Stimulated activated naive B cell treated with anti-CD40 and anti-IgM and Interleukin-4, amounts not matched to agents 10 μg/mL and 1 μg/mL and 100 μg/mL, for 72 hours (primary cell): ENCODE measurements around the gene SLC25A1.

Experiments
- ATAC-seq, 2 donors: fragments of 150-1000 bp; cut with Tn5 transposase; replicated peaks; 2 replicates each; pipeline ENCODE4 v1.10.0; 2021; ENCODE audit warnings: moderate library complexity in 1 of 2
- DNase-seq: peaks from one replicate; pipeline ENCODE4 v3.0.0; 2021
- H3K27ac Mint-ChIP-seq: one replicate; pipeline ENCODE4 v1.8.0; 2022; ENCODE audit warnings: mild to moderate bottlenecking, mixed read lengths
- H3K27me3 Mint-ChIP-seq, 2 donors: one replicate each; pipeline ENCODE4 v1.8.0; 2022; ENCODE audit warnings: mixed read lengths in 2 of 2
- H3K36me3 Mint-ChIP-seq, 2 donors: one replicate each; pipeline ENCODE4 v1.8.0; 2022; ENCODE audit warnings: mixed read lengths in 2 of 2, mild to moderate bottlenecking in 1 of 2
- H3K4me1 Mint-ChIP-seq, 2 donors: one replicate each; pipeline ENCODE4 v1.8.0; 2022; ENCODE audit warnings: mixed read lengths in 2 of 2, mild to moderate bottlenecking in 1 of 2
- H3K4me3 Mint-ChIP-seq, 2 donors: one replicate each; pipeline ENCODE4 v1.8.0; 2022; ENCODE audit warnings: mild to moderate bottlenecking in 2 of 2, mixed read lengths in 2 of 2, moderate library complexity in 1 of 2
- H3K9me3 Mint-ChIP-seq, 2 donors: one replicate each; pipeline ENCODE4 v1.8.0; 2022; ENCODE audit warnings: mixed read lengths in 2 of 2, mild to moderate bottlenecking in 1 of 2

The SLC25A1 gene

DNA sequence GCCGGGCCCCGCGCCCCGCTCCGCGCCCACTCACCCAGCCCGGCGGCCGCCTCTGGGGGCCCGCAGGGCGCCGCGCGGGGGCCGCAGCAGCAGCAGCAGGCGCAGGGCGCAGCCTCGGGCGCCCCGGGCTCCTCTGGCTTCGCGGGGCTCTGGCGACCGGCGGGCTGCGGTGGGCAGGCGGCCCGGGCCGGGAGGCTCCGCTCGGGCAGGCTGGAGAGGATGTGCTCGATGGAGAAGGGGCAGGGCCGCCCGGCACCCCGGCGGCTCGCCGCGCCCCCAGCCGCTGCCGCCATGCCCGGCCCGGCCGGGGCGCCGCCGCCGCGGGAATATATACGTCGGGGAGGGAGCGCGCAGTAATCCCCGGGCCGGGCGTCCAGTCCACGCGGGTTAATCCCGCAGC is 28.5 kb downstream of the SLC25A1 start, which contains the start of gene GSC2:
GSC2 (minus strand) TSS at position 302 of the 400 bp plus-strand sequence; CDS start at position 293, 9 bp downstream.
- DNase-seq (no peak), ATAC-seq (no peak)
- Mint-ChIP-seq H3K9me3 (peaks cover 3 to 5% of the 10 kb centered on the region in 2 donors), H3K4me1 (peaks cover 13 to 20% of the 10 kb centered on the region in 2 donors), H3K27me3 (peaks cover 50 to 69% of the 10 kb centered on the region in 2 donors), H3K4me3 (peak within 1 kb of the TSS; percentile 73 to 74), H3K36me3 (peaks cover 3 to 11% of the 10 kb centered on the region in 2 donors), H3K27ac (peak within 1 kb of the TSS; percentile 82)

DNA sequence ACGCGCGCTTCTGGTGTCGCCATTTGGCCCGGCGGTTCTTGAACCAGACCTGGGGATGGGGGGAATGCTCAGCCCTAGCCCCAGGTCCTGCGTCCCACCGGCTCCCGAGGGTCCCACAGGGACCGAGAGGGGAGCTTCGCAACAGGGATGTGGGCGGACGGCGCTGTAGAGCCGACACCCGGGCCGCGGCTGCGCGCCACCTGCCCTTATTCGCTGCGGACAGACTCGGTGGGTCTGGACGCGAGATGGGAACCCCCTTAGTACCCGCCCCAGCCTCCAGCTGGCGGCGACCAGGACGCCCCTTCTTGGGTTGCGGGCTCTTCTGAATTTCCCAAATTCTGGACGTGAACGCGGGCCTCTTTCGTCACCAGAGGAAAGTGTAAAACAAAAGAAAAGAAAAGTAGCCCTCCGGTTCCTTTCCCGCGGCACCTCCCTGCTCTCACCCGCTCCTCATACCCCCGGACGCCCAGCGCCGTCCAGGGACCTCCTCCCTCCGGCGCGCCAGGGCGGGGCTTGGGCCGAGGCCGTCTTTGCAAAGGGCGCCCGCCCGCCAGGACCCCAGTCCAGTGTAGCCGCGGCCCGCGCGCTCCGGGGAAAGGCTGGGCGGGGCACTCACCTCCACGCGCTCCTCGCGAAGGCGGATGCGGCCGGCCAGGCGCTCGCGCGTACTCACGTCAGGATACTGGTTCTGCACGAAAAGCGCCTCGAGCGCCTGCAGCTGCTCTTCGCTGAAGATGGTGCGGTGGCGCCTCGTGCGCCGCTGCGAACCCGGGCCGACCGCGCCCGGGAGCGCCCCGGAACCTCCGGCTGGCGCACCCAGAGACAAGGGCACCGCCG is 29.3 kb downstream of the SLC25A1 start:
- Mint-ChIP-seq H3K36me3 (peaks cover 3 to 14% of the 10 kb centered on the region in 2 donors), H3K27me3 (peaks cover 46 to 64% of the 10 kb centered on the region in 2 donors), H3K27ac (no peak overlapping the region), H3K9me3 (peaks cover 3 to 5% of the 10 kb centered on the region in 2 donors), H3K4me1 (peaks cover 17 to 27% of the 10 kb centered on the region in 2 donors), H3K4me3 (peak overlapping the region; percentile 41 to 51)
- ATAC-seq (no peak), DNase-seq (no peak)

DNA sequence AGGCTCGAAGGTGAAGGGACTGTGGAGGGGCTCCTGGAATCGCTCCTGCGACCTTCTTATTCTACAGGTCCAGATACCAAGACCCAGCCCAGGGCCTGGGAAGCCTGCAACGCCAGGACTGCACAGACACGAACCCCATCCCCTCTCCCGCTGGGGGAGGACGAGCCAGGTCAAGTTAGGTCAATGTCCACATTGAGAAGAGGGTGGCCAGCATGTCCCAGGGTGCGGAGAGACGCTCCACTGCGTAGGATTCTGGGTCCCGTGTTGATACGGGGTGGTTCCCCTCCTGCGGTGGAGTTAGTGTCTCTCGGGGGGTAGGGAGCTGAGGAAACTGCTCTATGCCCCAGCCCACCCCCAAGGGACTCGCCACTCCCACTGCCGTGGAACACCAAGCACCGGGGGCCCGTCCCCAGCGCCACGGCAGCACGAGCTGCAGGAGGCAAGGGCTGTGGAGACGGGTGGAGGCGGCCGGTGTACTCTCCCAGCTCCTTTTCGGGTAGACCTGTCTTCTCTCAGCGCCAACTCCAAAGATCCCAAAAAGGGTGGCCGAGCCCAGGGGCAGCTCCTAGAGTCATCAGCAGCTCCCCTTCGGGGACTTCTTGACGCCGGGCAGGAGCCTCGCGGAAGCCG is 30.0 kb downstream of the SLC25A1 start:
- H3K9me3 Mint-ChIP-seq: peaks cover 3 to 5% of the 10 kb centered on the region in 2 donors
- peaks cover 3 to 15% of the 10 kb centered on the region in 2 donors for H3K36me3 Mint-ChIP-seq
- H3K27ac Mint-ChIP-seq: no peak overlapping the region
- no peak for ATAC-seq
- DNase-seq: no peak
- H3K4me1 Mint-ChIP-seq: peaks cover 22 to 34% of the 10 kb centered on the region in 2 donors
- peaks cover 42 to 60% of the 10 kb centered on the region in 2 donors for H3K27me3 Mint-ChIP-seq
- H3K4me3 Mint-ChIP-seq: peak overlapping the region in 1 of 2 donors; percentile 41

DNA sequence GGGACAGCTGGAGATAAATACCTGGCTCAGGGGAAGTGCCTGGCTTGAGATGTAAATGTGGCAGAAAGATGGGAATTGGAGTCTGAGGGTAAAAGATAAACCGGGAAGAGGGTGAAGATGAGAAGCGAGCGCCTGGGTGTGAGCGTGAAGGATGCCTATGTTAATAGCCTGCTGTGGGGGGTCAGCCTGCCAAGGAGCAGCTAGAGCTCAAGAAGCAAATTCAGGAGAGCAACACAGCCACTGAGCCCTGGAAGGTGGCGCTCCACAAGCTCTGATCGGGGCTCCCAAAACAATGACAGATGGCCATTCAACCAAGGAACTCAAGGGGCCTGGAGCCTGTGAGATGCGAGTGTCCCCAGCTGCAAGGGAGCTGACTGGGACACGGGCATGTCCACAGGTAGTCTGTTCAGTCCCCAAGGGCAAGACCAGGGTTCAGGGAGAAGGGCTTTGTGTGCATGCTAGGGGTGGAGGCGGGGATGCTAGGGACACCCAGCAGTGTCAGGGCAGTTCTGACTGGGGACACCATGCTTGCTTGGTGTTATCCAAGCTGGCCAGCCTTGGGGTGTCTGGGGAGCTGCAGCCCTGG is 31.2 kb downstream of the SLC25A1 start:
- peaks cover 3 to 5% of the 10 kb centered on the region in 2 donors for H3K9me3 Mint-ChIP-seq
- H3K36me3 Mint-ChIP-seq: peaks cover 3 to 15% of the 10 kb centered on the region in 2 donors
- no peak overlapping the region for H3K4me3 Mint-ChIP-seq
- DNase-seq (no peak), ATAC-seq (no peak)
- peaks cover 35 to 51% of the 10 kb centered on the region in 2 donors for H3K27me3 Mint-ChIP-seq
- H3K27ac Mint-ChIP-seq: no peak overlapping the region
- peaks cover 26 to 39% of the 10 kb centered on the region in 2 donors for H3K4me1 Mint-ChIP-seq

DNA sequence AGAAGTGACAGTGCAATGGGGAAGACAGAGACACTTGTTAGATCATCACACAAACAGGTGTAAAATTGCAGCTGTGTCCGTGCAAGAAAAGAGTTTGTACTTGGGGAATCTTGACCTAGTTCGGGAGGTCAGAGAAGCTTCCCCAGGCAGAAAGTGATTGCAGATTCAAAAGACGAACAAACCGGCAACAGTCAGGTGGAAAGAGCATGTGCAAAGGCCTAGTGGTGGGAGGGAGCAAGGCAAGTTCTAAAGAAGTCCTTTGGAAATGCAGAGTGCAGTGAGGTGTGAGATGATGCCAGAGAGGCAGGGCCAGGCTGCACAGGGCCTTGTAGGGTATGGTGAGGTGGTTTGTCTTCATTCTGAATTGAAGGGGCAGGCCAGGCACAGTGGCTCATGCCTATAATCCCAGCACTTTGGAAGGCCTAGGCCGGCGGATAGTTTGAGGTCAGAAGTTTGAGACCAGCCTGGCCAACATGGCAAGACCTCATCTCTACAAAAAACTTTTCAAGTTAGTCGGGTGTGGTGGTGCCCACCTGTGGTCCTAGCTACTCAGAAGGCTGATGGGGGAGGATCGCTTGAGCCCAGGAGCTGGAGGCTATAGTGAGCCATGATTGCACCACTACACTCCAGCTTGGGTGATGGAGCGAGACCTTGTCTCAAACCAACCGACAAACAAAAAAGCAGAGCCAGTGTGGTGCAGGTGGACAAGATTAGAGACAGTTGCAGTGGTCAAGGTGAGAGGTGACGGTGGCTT is 32.1 kb downstream of the SLC25A1 start:
- DNase-seq (no peak), ATAC-seq (peak in 1 of 2 donors; percentile 26)
- Mint-ChIP-seq H3K36me3 (peaks cover 6 to 13% of the 10 kb centered on the region in 2 donors), H3K4me3 (no peak overlapping the region), H3K4me1 (peaks cover 23 to 39% of the 10 kb centered on the region in 2 donors), H3K27me3 (peaks cover 27 to 43% of the 10 kb centered on the region in 2 donors), H3K27ac (no peak overlapping the region), H3K9me3 (peaks cover 0 to 3% of the 10 kb centered on the region in 2 donors)

DNA sequence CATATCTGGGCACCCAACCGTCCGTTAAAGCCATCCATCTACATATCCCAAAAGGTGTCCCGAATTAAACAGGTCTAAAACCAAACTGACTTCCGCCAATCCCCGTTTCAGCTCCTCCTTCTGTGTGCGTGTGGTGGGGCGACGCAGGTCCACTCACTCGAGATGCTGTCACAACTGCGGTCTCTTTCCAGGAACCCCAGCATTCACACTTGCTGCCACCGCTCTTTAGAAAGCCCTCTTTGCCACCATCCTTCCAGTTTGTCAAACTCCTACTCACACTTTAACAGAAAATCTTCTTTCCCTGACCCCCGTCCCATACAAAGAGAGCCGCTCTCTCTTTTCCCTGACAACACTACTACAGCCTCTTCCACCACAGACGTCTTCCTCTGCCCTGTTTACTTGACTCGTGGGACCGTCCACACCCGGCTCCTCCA is 34.6 kb downstream of the SLC25A1 start:
- H3K9me3 Mint-ChIP-seq: no peaks in the 10 kb centered on the region
- H3K27me3 Mint-ChIP-seq: peaks cover 19 to 29% of the 10 kb centered on the region in 2 donors
- H3K4me3 Mint-ChIP-seq: peak overlapping the region; percentile 96 to 99
- H3K4me1 Mint-ChIP-seq: peaks cover 17 to 32% of the 10 kb centered on the region in 2 donors
- peaks cover 17 to 24% of the 10 kb centered on the region in 2 donors for H3K36me3 Mint-ChIP-seq
- ATAC-seq (peak; percentile 50 to 52), DNase-seq (no peak)
- peak overlapping the region; percentile 99 for H3K27ac Mint-ChIP-seq

DNA sequence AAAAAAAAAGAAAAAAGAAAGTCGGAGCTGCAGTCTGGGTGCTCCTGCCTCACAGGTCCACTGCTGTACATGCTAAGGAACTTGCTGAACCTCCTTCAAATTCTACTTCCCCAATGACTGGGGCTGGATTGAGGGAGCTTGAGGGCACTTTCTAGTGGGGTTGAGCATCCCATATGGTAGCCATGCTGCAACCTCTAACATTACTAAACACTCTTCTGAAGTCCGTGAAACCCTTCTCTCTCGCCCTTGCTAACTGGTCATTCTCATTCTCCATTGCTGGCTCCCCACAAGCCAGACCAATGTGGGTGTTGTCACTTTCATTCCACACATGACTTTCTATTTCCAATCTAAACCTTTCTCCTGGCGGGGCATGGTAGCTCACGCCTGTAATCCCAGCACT is 35.3 kb downstream of the SLC25A1 start:
- Mint-ChIP-seq H3K27ac (no peak overlapping the region), H3K27me3 (peaks cover 16 to 23% of the 10 kb centered on the region in 2 donors), H3K9me3 (no peaks in the 10 kb centered on the region), H3K4me3 (peak overlapping the region; percentile 62 to 96), H3K4me1 (peaks cover 17 to 32% of the 10 kb centered on the region in 2 donors), H3K36me3 (peaks cover 21 to 28% of the 10 kb centered on the region in 2 donors)
- DNase-seq (no peak), ATAC-seq (no peak)

DNA sequence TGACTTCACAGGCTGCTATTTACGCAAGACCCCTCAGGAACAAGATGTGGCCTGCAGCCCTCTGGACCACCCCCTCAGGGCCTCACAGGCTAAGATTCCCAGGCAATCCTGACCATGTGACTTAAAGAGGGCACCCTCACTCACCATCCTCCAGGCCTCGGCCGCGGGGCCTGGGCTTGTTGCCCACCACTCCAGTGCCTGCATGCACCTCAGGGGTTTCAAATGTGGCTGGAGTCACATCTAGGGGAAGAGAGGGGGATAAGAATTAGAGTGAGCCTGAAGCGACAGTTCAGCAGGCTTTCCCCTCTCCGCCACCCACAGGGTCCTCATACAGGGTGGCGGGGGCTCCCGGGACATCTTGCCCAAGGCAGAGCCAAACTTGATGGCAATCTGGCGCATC is 36.1 kb downstream of the SLC25A1 start:
- no peak overlapping the region for H3K27ac Mint-ChIP-seq
- DNase-seq (no peak), ATAC-seq (no peak)
- peaks cover 17 to 32% of the 10 kb centered on the region in 2 donors for H3K4me1 Mint-ChIP-seq
- peaks cover 8 to 15% of the 10 kb centered on the region in 2 donors for H3K27me3 Mint-ChIP-seq
- H3K36me3 Mint-ChIP-seq: peaks cover 21 to 28% of the 10 kb centered on the region in 2 donors
- no peaks in the 10 kb centered on the region for H3K9me3 Mint-ChIP-seq
- H3K4me3 Mint-ChIP-seq: no peak overlapping the region

DNA sequence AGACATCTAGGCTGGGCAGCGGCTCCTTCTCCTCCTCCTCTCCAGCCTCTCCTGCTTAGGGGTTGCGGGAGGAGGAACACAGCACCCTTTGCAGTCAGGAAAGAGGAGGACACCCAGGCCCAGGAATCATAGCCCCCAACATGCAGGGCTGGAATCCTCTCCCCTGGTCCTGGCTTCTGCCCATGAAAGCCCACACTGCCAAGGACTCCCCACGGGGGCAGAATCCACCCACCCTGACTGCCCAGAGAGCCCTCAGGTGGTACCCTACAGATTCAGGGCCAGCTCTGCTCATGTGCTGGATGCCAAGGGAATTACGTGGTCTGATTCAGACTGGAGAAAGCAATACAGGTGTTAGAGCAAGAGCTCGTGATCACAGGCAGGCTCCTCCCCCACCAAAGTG is 38.6 kb downstream of the SLC25A1 start:
- no peak overlapping the region for H3K27ac Mint-ChIP-seq
- H3K27me3 Mint-ChIP-seq: no peaks in the 10 kb centered on the region
- ATAC-seq: no peak

DNA sequence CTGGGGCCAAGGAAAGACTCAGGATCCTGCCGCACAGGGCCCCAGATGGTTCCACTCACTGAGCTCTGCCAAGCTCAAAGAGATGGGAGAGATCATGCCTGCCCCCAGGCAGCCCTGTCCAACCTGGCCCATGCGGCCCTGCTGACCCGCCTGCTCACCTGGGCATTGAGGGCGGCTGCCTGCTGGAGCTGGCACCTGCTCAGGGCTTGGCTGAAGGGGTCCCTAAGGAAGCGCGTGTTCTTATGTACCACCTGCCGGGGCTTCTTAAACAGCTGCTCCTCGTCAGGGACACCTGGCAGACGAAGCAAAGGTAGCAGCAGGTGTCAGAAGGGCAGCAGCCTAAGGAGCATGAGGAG is 39.6 kb downstream of the SLC25A1 start:
- H3K36me3 Mint-ChIP-seq: peaks cover 42 to 51% of the 10 kb centered on the region in 2 donors
- H3K27me3 Mint-ChIP-seq: no peaks in the 10 kb centered on the region
- ATAC-seq (no peak), DNase-seq (no peak)
- no peak overlapping the region for H3K4me3 Mint-ChIP-seq
- H3K27ac Mint-ChIP-seq: no peak overlapping the region
- H3K9me3 Mint-ChIP-seq: no peaks in the 10 kb centered on the region
- H3K4me1 Mint-ChIP-seq: peaks cover 6 to 13% of the 10 kb centered on the region in 2 donors

More for the DNA sequence above, 38.6 kb downstream of the SLC25A1 start:
- Mint-ChIP-seq H3K36me3 (peaks cover 35 to 47% of the 10 kb centered on the region in 2 donors), H3K4me3 (no peak overlapping the region), H3K4me1 (peaks cover 13 to 19% of the 10 kb centered on the region in 2 donors), H3K9me3 (no peaks in the 10 kb centered on the region)
- no peak for DNase-seq

DNA sequence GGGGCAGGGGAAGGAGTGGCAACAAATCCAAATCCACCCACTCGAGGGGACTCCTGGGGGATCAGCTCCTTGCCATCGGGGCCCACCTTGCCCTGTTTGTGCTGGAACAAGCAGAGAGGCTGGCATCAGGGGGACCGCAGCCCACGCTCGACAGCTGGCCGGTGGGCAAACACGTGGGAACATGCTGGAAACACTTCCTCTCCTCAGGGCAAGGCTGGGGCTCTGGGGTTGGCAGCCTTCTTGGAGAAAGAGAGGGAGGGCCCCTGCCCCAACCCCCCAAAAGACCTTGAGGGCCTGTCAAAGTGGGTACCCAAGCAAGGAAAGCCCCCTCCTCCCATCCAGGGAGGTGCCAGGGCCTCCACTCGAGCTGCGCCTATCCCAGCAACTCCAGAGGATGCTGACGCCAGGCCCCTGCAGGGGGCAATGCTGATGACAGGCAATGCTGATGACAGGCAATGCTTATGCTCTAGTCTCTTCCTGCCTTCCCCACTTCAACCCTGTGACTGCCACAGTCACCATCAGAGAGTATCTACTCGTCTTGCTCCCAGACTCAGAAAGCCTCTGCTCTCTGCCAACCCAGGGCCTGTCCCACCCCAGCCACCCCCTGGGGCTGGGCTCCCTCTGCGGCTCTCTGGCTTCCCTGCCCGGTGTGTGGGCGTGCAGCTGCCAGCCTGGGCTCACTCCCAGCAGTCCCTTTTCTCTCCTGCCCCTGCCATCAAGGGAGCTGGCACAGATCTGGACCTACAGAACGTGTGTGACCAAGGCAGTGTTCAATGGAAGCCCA is 40.1 kb downstream of the SLC25A1 start:
- Mint-ChIP-seq H3K4me1 (peaks cover 2 to 9% of the 10 kb centered on the region in 2 donors), H3K36me3 (peaks cover 43 to 52% of the 10 kb centered on the region in 2 donors), H3K27me3 (no peaks in the 10 kb centered on the region), H3K9me3 (no peaks in the 10 kb centered on the region), H3K27ac (no peak overlapping the region), H3K4me3 (no peak overlapping the region)
- ATAC-seq (no peak), DNase-seq (no peak)

DNA sequence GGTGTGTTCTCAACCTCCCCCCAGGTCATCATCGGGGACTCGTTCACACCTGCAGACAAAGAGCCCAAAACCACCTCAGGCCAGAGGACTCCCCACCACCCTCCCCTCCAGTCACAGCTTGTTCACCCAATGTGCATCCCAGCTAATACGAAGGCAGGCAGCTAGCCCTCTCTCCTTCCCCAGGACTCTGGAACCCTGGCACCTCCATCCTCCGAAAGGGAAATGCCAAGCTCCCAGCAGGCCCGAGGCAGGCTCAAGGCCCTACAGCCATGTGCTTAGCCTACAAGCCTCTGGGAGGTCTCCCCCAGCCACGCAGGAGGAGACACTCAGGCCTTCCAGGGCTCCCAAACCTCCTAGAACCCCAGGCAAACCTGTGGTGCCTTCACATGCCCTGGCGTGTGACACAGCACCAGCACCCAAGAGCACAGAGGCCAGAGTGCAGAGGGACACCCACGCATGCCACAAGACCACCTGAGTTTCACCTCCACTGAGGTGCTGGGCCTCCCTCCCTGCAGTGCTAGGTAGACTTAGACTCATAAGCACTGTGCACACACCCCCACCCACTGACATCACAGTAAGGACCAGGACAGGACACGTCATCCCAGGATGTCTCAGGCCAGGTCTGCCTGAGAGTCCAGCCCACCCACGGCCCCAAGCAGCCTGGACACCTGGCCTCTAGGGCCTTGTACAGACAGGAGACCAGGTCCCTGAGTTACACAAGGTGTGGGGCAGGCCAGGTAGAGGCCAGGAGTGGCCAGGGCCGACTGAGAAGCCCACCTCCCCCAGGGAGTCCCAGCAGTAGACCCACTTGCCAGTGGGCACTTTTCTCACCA is 40.9 kb downstream of the SLC25A1 start:
- no peak overlapping the region for H3K4me3 Mint-ChIP-seq
- no peak for DNase-seq
- no peaks in the 10 kb centered on the region for H3K9me3 Mint-ChIP-seq
- no peak for ATAC-seq
- peaks cover 2 to 14% of the 10 kb centered on the region in 2 donors for H3K4me1 Mint-ChIP-seq
- no peaks in the 10 kb centered on the region for H3K27me3 Mint-ChIP-seq
- H3K27ac Mint-ChIP-seq: no peak overlapping the region
- H3K36me3 Mint-ChIP-seq: peaks cover 47 to 60% of the 10 kb centered on the region in 2 donors
